Right lobe of liver (tissue), 4 donors: Measurements from ENCODE around the gene SLC37A2.

Source experiments
- POLR2A ChIP-seq: fragments of 450-650 bp; IDR thresholded peaks from one replicate; pipeline ENCODE4 v1.6.1; 2017; ENCODE audit warnings: antibody characterized with exemption, mild to moderate bottlenecking
- TF ChIP-seq, protein P1 (sequence below), 4 donors: fragments of 200-600 bp in 3 of 4; fragments of 450-650 bp in 1 of 4; IDR thresholded peaks; one replicate each; pipeline versions ENCODE4 v1.5.1 to v1.8.0; 2016 to 2022; ENCODE audit warnings: antibody characterized with exemption in 4 of 4, mild to moderate bottlenecking in 2 of 4
- donor health status: DM: no; HTN: no; CAD: no.
- donor health status: DM: no; HTN: no; CAD: no.
- donor health status: DM: no; HTN: yes; CAD: no.

- TF ChIP-seq, protein P1, sequence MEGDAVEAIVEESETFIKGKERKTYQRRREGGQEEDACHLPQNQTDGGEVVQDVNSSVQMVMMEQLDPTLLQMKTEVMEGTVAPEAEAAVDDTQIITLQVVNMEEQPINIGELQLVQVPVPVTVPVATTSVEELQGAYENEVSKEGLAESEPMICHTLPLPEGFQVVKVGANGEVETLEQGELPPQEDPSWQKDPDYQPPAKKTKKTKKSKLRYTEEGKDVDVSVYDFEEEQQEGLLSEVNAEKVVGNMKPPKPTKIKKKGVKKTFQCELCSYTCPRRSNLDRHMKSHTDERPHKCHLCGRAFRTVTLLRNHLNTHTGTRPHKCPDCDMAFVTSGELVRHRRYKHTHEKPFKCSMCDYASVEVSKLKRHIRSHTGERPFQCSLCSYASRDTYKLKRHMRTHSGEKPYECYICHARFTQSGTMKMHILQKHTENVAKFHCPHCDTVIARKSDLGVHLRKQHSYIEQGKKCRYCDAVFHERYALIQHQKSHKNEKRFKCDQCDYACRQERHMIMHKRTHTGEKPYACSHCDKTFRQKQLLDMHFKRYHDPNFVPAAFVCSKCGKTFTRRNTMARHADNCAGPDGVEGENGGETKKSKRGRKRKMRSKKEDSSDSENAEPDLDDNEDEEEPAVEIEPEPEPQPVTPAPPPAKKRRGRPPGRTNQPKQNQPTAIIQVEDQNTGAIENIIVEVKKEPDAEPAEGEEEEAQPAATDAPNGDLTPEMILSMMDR (IDR thresholded peaks at IDR 0.05): no peak
- TF ChIP-seq POLR2A: no peak
These were observed 431 bp downstream of the SLC37A2 start for GRCh38 chr11:125063429-125064043.
